Mammary epithelial cell (primary cell): ENCODE results near the gene BATF.

Experiments
- CTCF ChIP-seq, 2 donors: IDR thresholded peaks in 1 of 2; conservative IDR thresholded peaks in 1 of 2; 2 replicates each; pipeline ENCODE4 v1.5.1; 2011 to 2012; ENCODE audit warnings: inconsistent platforms in 2 of 2, low read length in 2 of 2, mild to moderate bottlenecking in 2 of 2, control low read depth in 1 of 2, low read depth in 1 of 2; ENCODE audit not compliant: insufficient read depth in 1 of 2; ENCODE audit errors: extremely low read depth in 1 of 2
- EZH2 ChIP-seq: IDR thresholded peaks from 2 replicates; pipeline ENCODE4 v1.6.1; 2012; ENCODE audit warnings: low read length, inconsistent platforms, borderline replicate concordance

GRCh38 chr14:75561013-75561432 is 38.8 kb downstream of the BATF start:
- TF ChIP-seq CTCF (conservative IDR thresholded peaks at IDR 0.05 in 1 of 2, IDR thresholded peaks at IDR 0.05 in 1 of 2; ENCODE audit: extremely low read depth in 1 of 2, insufficient read depth in 1 of 2, low read depth in 1 of 2, low read length in 2 of 2) (peak; percentile 91 to 97), EZH2 (no peak)
